Measurements from ENCODE around the gene ARPC3.

- TF ChIP-seq CTCF (IDR thresholded peaks at IDR 0.05) (no peak), POLR2A (IDR thresholded peaks at IDR 0.05) (no peak), EP300 (IDR thresholded peaks at IDR 0.05) (no peak), POLR2AphosphoS5 (IDR thresholded peaks at IDR 0.05) (no peak)
Measured at GRCh38 chr12:110458756-110459155, 8.6 kb upstream of the ARPC3 start.
